Endothelial cell of umbilical vein (primary cell): Measurements from ENCODE around the gene SCAP. TPM values are rescaled to one million over a fixed set of nuclear protein-coding genes. Genes with fewer than 3 reads are reported as not detected.

ENCODE experiments used
- BruUV-seq: library from RNA; stranded (reverse); fragments of 400-500 nt; replicated peaks from 2 replicates; lab custom pipeline; 2021; lab: Mats Ljungman, UMichigan
- CTCF ChIA-PET: fragments of 300-600, 350-600 bp; sonication (Branson Sonifier 250); formaldehyde crosslinking; loops from one replicate; lab custom pipeline; 2021; ENCODE audit warnings: antibody characterized with exemption, inconsistent platforms; lab: Charles Lee
- POLR2A ChIA-PET: fragments of 300-600, 350-600 bp; sonication (Branson Sonifier 250); formaldehyde crosslinking; loops from one replicate; lab custom pipeline; 2021; ENCODE audit warnings: antibody characterized with exemption, inconsistent platforms; lab: Charles Lee
- DNase-seq: peaks from one replicate; pipeline ENCODE4 v3.0.0-alpha.2; 2011; ENCODE audit warnings: low read depth, low spot score
- FAIRE-seq: peaks from 2 replicates; lab custom pipeline; 2011; peaks lifted over from hg19 to GRCh38; lab: Jason Lieb, UNC
- H2AFZ ChIP-seq: 2 replicates; pipeline ENCODE4 v1.6.0; 2012; ENCODE audit warnings: low read depth, low read length, control low read depth, inconsistent platforms
- H3K27ac ChIP-seq: 2 replicates; pipeline ENCODE4 v1.5.1; 2011; ENCODE audit warnings: low read depth, mild to moderate bottlenecking, control low read depth, low read length, moderate library complexity; ENCODE audit not compliant: insufficient read depth
- H3K27me3 ChIP-seq, 2 experiments: 2 replicates each; pipeline versions ENCODE4 v1.6.0 to v1.6.1; 2011; ENCODE audit warnings: low read length in 2 of 2, mixed read lengths in 1 of 2; ENCODE audit not compliant: control insufficient read depth in 2 of 2, insufficient read depth in 2 of 2
- H3K36me3 ChIP-seq, 2 experiments: 2 replicates in 1 of 2; 3 replicates in 1 of 2; pipeline ENCODE4 v1.5.1; 2011; ENCODE audit warnings: low read length in 2 of 2, mild to moderate bottlenecking in 1 of 2, moderate library complexity in 1 of 2; ENCODE audit not compliant: control insufficient read depth in 2 of 2, insufficient read depth in 2 of 2; ENCODE audit errors: extremely low read depth in 1 of 2
- H3K4me1 ChIP-seq: 3 replicates; pipeline ENCODE4 v1.5.1; 2011; ENCODE audit warnings: mild to moderate bottlenecking, low read length; ENCODE audit not compliant: control insufficient read depth, insufficient read depth; ENCODE audit errors: extremely low read depth
- H3K4me2 ChIP-seq: 2 replicates; pipeline ENCODE4 v1.6.1; 2011; ENCODE audit warnings: low read length, control low read depth, mixed read lengths; ENCODE audit not compliant: insufficient read depth
- H3K4me3 ChIP-seq, 3 experiments: fragments of 200-600 bp in 1 of 3; sonication (generic), shearing (Covaris generic) in 1 of 3; replicated peaks in 1 of 3; 2 replicates each; pipeline ENCODE4 v1.5.1; 2011 to 2016; ENCODE audit warnings: control low read depth in 3 of 3, low read length in 3 of 3, mild to moderate bottlenecking in 2 of 3, inconsistent platforms in 1 of 3, low read depth in 1 of 3, moderate library complexity in 1 of 3; ENCODE audit not compliant: insufficient read depth in 1 of 3
- H3K79me2 ChIP-seq: 2 replicates; pipeline ENCODE4 v1.6.0; 2012; ENCODE audit warnings: low read length, inconsistent platforms; ENCODE audit not compliant: control insufficient read depth, insufficient read depth
- H3K9ac ChIP-seq: replicated peaks from 2 replicates; pipeline ENCODE3; 2011; ENCODE audit warnings: low read length, control low read depth; ENCODE audit not compliant: insufficient read depth; ENCODE audit errors: extremely low read depth
- H3K9me1 ChIP-seq: replicated peaks from 3 replicates; pipeline ENCODE4 v1.6.0; 2011; ENCODE audit warnings: mild to moderate bottlenecking, low read length; ENCODE audit not compliant: control insufficient read depth, insufficient read depth; ENCODE audit errors: extremely low read depth
- H3K9me3 ChIP-seq: replicated peaks from 2 replicates; pipeline ENCODE4 v1.5.1; 2012; ENCODE audit warnings: low read length, inconsistent platforms; ENCODE audit not compliant: control insufficient read depth, insufficient read depth
- H4K20me1 ChIP-seq: replicated peaks from 2 replicates; pipeline ENCODE3; 2011; ENCODE audit warnings: mild to moderate bottlenecking, low read length; ENCODE audit not compliant: control insufficient read depth, insufficient read depth; ENCODE audit errors: extremely low read depth
- CTCF ChIP-seq, 2 donors: IDR thresholded peaks; 1 replicate in 1 of 2; 2 replicates in 1 of 2; pipeline ENCODE4 v1.5.1; 2011; ENCODE audit warnings: low read length in 2 of 2, mild to moderate bottlenecking in 2 of 2, moderate library complexity in 2 of 2, control low read depth in 1 of 2, inconsistent platforms in 1 of 2, low read depth in 1 of 2; ENCODE audit not compliant: insufficient read depth in 1 of 2; ENCODE audit errors: extremely low read depth in 1 of 2
- EZH2 ChIP-seq: IDR thresholded peaks from 2 replicates; pipeline ENCODE4 v1.6.1; 2012; ENCODE audit warnings: borderline replicate concordance, low read depth, mild to moderate bottlenecking, moderate library complexity, low read length, inconsistent platforms; ENCODE audit not compliant: severe bottlenecking
- FOS ChIP-seq: IDR thresholded peaks from 2 replicates; pipeline ENCODE4 v1.6.1; 2011; ENCODE audit warnings: mild to moderate bottlenecking, low read length, moderate library complexity, borderline replicate concordance; ENCODE audit not compliant: insufficient read depth
- GATA2 ChIP-seq: IDR thresholded peaks from 2 replicates; pipeline ENCODE4 v1.7.0; 2011; ENCODE audit warnings: low read depth, mild to moderate bottlenecking, moderate library complexity, mixed read lengths, low read length; ENCODE audit not compliant: insufficient read length, insufficient read depth
- JUN ChIP-seq: IDR thresholded peaks from 2 replicates; pipeline ENCODE4 v1.6.1; 2011; ENCODE audit warnings: borderline replicate concordance, low read depth; ENCODE audit not compliant: insufficient read length, insufficient read depth
- MAX ChIP-seq: IDR thresholded peaks from 2 replicates; pipeline ENCODE4 v1.6.1; 2011; ENCODE audit not compliant: insufficient read depth, insufficient read length
- MYC ChIP-seq: IDR thresholded peaks from one replicate; pipeline ENCODE4 v1.6.1; 2011; ENCODE audit warnings: mild to moderate bottlenecking, low read depth, low read length
- POLR2A ChIP-seq: IDR thresholded peaks from 2 replicates; pipeline ENCODE4 v1.6.1; 2012; ENCODE audit warnings: low read depth, mild to moderate bottlenecking, control low read depth, low read length
- POLR2AphosphoS5 ChIP-seq: IDR thresholded peaks from 2 replicates; pipeline ENCODE4 v1.6.1; 2012; ENCODE audit warnings: low read depth, mild to moderate bottlenecking, control low read depth, low read length, moderate library complexity; ENCODE audit not compliant: insufficient read depth
- dilution Hi-C: fragments of 300-500 bp; cut with MboI; formaldehyde crosslinking; loops from one replicate; pipeline ENCODE4 v1.15.0; 2019; ENCODE audit warnings: low sequenced_read_pairs; ENCODE audit not compliant: extremely low pct_ligation_motif_present
- intact Hi-C: fragments of 100-400 bp; cut with micrococcal nuclease; formaldehyde crosslinking; loops from one replicate; pipeline ENCODE4 v1.10.0; 2022
- polyA plus RNA-seq, 4 experiments: library from polyadenylated mRNA; depleted of rRNA in 3 of 4; stranded (reverse) in 3 of 4; unstranded in 1 of 4; fragments of >200 nt; gene quantifications; 2 replicates each; pipeline versions ENCODE4 v1.2.1 to v1.2.3, GENCODE V29; 2011 to 2012; ENCODE audit warnings: missing spikeins in 1 of 4
- total RNA-seq: library from RNA; stranded (reverse); gene quantifications from 2 replicates; pipeline ENCODE4 v1.2.3, GENCODE V29; 2021

Gene SCAP
- total and polyA plus RNA-seq, 2 donors (not counting 3 experiments of a cell fraction or from before 2014, with no cell fraction given) = 34.7 to 59.0 TPM

GRCh38 chr3:47410417-47410720, 65.4 kb downstream of the SCAP start:
- CTCF ChIA-PET = interaction anchor here (1.6 to 2.7 kb wide), 2 partner anchors 11 kb away, joined by 7 to 15 read pairs; no protein-coding TSS in a partner anchor
- peaks cover 0 to 76% of the 10 kb centered on the region in 2 experiments for H3K36me3 ChIP-seq
- dilution Hi-C loops (no loop called here), intact Hi-C loops (no loop called here)
- no peaks in the 10 kb centered on the region for H3K9me1 ChIP-seq
- no peak overlapping the region for H3K9ac ChIP-seq
- FAIRE-seq = no peak
- H3K27me3 ChIP-seq = no peaks in the 10 kb centered on the region
- no peak overlapping the region for H3K4me3 ChIP-seq
- H3K4me2 ChIP-seq = no peak overlapping the region
- POLR2A ChIA-PET = no interaction called here
- DNase-seq = no peak
- H4K20me1 ChIP-seq = no peaks in the 10 kb centered on the region
- BruUV-seq = no TSS peak
- H2AFZ ChIP-seq = no peak overlapping the region
- H3K27ac ChIP-seq = no peak overlapping the region
- no peaks in the 10 kb centered on the region for H3K4me1 ChIP-seq
- H3K79me2 ChIP-seq = no peaks in the 10 kb centered on the region
- H3K9me3 ChIP-seq = no peaks in the 10 kb centered on the region
- no peak for TF ChIP-seq FOS
- TF ChIP-seq GATA2 = no peak
- no peak for TF ChIP-seq EZH2
- no peak for TF ChIP-seq POLR2A
- TF ChIP-seq MYC = no peak
- no peak for TF ChIP-seq MAX
- no peak for TF ChIP-seq CTCF (IDR thresholded peaks at IDR 0.05; ENCODE audit: extremely low read depth in 1 of 2, insufficient read depth in 1 of 2, low read depth in 1 of 2, low read length in 2 of 2)
- no peak for TF ChIP-seq JUN
- no peak for TF ChIP-seq POLR2AphosphoS5
